ENCODE measurements around the gene SLC28A2. TPM values are rescaled to one million over a fixed set of nuclear protein-coding genes. Genes with fewer than 3 reads are reported as not detected.
"Not testable (repeated sequence)": the region's sequence is repeated elsewhere in the genome, so short reads cannot be mapped to it uniquely, and the experiment has no call there.

The SLC28A2 gene
- total RNA-seq, 1 donor from 2014 or later: not detected

DNA sequence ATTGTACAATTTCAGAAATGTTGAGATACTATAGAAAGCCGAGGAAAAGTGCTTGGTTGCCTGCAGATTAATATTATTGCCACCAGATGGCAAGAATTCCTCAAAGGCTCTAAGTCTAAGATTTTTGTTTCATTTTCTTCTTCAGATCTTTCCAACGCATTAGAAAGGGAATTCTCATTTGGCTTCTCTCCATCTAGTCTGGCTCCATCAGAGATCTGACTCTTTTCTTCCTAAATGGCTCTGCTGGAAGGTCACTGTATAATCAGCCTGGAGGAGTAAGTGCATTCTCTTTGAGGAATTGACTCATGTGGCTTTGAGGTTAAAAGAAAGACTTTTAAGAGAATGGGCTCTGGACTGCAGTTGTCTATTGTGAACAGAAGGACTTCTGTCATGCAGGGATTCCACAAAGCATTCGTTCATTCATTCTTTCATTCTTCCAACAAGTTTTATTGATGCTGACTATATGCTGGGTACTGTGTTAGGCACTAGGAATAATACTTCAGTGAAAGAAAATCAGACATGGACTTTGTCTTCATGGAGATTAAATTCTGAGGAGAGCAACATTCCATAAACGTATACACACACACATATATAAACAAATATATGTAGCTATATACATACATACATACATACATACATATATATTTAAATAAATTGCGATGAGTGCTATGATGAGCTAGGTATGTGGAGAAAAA is 55.3 kb downstream of the SLC28A2 start:
- DNase-seq (ENCODE audit: low spot score): no peak
- peak; percentile 74 for ATAC-seq
- intact Hi-C loops (cut with DNase I): loop anchor here (5.0 kb wide), 1 partner anchor 95 kb away; a partner anchor contains a TSS

DNA sequence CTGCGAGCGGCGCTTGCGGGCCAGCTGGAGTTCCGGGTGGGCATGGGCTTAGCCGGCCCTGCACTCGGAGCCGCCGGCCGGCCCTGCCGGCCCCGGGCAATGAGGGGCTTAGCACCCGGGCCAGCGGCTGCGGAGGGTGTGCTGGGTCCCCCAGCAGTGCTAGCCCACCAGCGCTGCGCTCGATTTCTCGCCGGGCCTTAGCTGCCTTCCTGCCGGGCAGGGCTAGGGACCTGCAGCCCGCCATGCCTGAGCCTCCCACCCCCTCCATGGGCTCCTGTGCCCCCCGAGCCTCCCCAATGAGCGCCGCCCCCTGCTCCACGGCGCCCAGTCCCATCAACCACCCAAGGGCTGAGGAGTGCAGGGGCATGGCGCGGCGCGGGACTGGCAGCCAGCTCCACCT is 62.1 kb downstream of the SLC28A2 start:
- DNase-seq (ENCODE audit: low spot score); ATAC-seq; intact Hi-C loops (cut with DNase I): not testable (repeated sequence)

DNA sequence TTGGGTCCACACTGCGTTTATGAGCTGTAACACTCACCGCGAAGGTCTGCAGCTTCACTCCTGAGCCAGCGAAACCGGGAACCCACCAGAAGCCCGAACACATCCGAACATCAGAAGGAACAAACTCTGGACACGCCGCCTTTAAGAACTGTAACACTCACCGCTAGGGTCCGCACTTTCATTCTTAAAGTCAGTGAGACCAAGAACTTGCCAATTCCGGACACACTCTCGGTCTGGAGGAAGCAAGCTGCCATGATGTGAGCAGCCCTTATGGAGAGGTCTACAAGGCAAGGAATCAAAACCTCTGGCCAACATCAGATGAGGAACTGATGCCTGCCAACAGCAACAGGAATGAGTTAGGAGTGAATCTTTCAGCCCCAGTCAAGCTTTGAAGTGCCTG is 62.9 kb downstream of the SLC28A2 start:
- intact Hi-C loops (cut with DNase I): no loop called here
- ATAC-seq (no peak), DNase-seq (ENCODE audit: low spot score) (no peak)

DNA sequence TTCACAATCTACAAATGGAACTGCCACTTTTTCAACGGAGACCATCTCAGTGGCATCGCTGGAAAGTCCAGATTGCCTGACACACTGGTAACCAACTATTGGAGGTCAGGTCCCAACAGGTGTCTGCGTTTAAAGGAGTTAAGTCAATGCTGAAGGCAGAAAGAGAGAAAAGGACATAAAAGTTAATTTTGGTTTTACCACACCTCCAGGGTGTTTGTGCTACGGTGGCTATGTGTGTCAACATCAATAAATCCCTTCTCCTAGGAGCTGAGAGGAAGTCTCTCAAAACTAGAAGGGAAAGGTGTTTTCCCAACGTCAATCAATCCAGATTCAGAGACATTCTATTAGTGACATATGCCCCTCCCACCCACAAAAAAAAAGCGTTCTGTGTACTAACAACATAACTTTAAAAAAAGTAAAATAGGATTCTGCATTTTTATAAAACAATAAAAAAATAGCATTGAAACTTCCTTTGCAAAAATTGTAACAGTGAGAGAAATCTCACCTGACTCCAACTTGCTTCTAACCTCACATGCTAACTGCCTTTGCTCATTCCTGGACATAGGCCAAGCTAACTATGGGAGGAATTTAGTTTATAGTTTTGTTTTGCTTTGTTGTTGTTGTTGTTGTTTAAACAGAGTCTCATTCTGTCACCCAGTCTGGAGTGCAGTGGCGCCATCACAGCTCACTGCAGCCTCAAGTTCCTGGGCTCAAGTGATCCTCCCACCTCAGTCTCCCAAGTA is 67.6 kb downstream of the SLC28A2 start:
- ATAC-seq (no peak), DNase-seq (ENCODE audit: low spot score) (no peak)
- intact Hi-C loops (cut with DNase I): no loop called here

DNA sequence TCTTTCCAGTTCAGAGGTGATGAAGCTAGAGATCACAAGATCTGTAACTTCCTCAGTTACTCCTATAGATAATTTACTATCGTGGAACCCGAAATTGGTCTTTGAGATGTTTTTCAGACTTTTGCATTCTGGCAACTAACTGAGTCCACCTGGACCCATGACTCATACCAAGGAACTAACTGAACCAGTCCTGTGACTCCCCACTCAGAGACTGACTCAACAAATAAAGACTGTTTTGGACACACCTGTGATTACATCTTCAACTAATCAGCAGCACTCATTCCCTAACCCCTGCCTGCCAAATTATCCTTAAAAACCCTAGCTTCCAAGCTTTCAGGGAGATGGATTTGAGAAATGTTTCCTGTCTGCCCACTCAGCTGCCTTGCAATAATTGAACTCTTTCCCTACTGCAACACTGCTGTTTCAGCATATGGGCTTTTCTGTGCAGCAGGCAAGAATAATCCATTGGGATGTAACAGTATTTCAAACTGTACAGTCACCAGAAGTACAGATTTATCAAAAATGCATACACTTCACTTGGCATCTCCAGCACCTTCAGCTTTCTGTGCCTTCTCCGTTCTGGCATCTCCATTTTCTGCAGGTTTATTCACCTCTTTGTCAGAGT is 68.7 kb downstream of the SLC28A2 start:
- no peak for DNase-seq (ENCODE audit: low spot score)
- no peak for ATAC-seq
- intact Hi-C loops (cut with DNase I): no loop called here

DNA sequence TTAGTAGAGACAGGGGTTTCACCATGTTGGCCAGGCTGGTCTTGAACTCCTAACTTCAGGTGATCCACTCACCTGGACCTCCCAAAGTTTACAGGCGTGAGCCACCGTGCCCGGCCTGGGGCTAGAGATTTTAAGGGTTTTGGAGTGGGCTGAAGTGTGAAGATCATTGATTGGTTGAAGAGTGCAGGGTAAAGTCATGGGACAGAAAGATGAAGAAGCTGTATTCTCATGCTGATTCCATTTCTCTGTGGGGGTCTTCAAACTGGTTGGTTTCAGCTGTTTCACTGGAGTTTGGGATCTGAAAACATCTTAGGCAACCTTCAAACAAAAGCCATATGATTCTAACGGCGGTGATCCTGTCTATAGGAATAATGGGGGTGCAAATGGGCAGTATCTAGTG is 74.2 kb downstream of the SLC28A2 start:
- intact Hi-C loops (cut with DNase I): no loop called here
- ATAC-seq (no peak), DNase-seq (ENCODE audit: low spot score) (no peak)

DNA sequence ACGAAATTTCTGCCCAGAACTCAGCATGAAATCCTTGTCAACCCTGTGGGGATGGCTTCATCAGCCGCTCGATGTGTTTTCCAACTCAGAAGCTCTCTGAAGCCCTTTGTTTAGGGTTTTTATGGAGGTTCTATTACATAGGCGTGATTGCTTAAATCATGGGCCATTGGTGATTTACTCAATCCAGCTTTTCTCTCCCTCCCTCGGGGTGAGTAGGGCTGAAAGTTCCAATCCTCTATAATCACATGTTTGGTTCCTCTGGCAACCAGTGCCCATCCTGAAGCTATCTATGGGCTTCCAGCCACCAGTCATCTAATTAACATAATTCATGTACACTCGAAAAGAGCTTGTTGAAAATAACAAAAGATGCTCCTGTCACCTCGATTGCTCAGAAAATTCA is 74.7 kb downstream of the SLC28A2 start:
- DNase-seq (ENCODE audit: low spot score) (no peak), ATAC-seq (no peak)
- intact Hi-C loops (cut with DNase I): no loop called here

Other genes with a start within 250 kb of the SLC28A2 start
- 15.4 TPM for gene SORD, start 229.0 kb upstream of the SLC28A2 start, total RNA-seq
- 1.5 TPM for gene DUOX2, start 138.1 kb upstream of the SLC28A2 start, total RNA-seq
- not detected for gene DUOXA2, start 137.9 kb upstream of the SLC28A2 start, total RNA-seq
- 5.9 TPM for gene DUOXA1, start 122.4 kb upstream of the SLC28A2 start, total RNA-seq
- 5.9 TPM for gene DUOX1, start 122.2 kb upstream of the SLC28A2 start, total RNA-seq
- 15.4 TPM for gene SHF, start 64.3 kb upstream of the SLC28A2 start, total RNA-seq
- gene GATM, start 126.3 kb downstream of the SLC28A2 start, total RNA-seq: 288 TPM

All from sciatic nerve (tissue), 2 donors.